ENCODE data around the gene RPE65.
"Not testable (repeated sequence)": the region's sequence is repeated elsewhere in the genome, so short reads cannot be mapped to it uniquely, and the experiment has no call there.

Gene RPE65

GRCh38 chr1:68448365-68448764 is 1.4 kb downstream of the RPE65 start:
- DNase-seq, result no peak

- DNase-seq, result no peak
Measured at GRCh38 chr1:68445709-68446108, 4.0 kb downstream of the RPE65 start.

- no peak for DNase-seq
Measured at GRCh38 chr1:68442822-68443556, 6.8 kb downstream of the RPE65 start.

- DNase-seq, result no peak
Measured at GRCh38 chr1:68442006-68442405, 7.7 kb downstream of the RPE65 start.

GRCh38 chr1:68438310-68438709 is 11.4 kb downstream of the RPE65 start:
- DNase-seq, result no peak

- no peak for DNase-seq
Measured at GRCh38 chr1:68433395-68433794, 16.4 kb downstream of the RPE65 start.

- no peak for DNase-seq
Measured at GRCh38 chr1:68431076-68431475, 18.7 kb downstream of the RPE65 start.

GRCh38 chr1:68429233-68429808 is 20.4 kb downstream of the RPE65 start:
- DNase-seq, result no peak

GRCh38 chr1:68426594-68426993 is 23.2 kb downstream of the RPE65 start:
- no peak for DNase-seq

GRCh38 chr1:68421350-68421749 is 28.4 kb downstream of the RPE65 start:
- DNase-seq, result no peak

- no peak for DNase-seq
Measured at GRCh38 chr1:68409426-68409825, 40.3 kb downstream of the RPE65 start.

GRCh38 chr1:68401506-68401905 is 48.2 kb downstream of the RPE65 start:
- no peak for DNase-seq

- DNase-seq, result not testable (repeated sequence)
Measured at GRCh38 chr1:68395575-68395974, 54.2 kb downstream of the RPE65 start.

GRCh38 chr1:68392474-68392873 is 57.3 kb downstream of the RPE65 start:
- DNase-seq, result not testable (repeated sequence)

GRCh38 chr1:68385798-68386524 is 63.8 kb downstream of the RPE65 start:
- DNase-seq, result not testable (repeated sequence)

- DNase-seq, result no peak
Measured at GRCh38 chr1:68384872-68385411, 64.8 kb downstream of the RPE65 start.

GRCh38 chr1:68384321-68384813 is 65.4 kb downstream of the RPE65 start:
- no peak for DNase-seq

GRCh38 chr1:68383092-68383491 is 66.7 kb downstream of the RPE65 start:
- DNase-seq, result no peak

GRCh38 chr1:68379085-68379478 is 70.7 kb downstream of the RPE65 start:
- DNase-seq, result no peak

Data from activated naive CD4-positive, alpha-beta T cell treated with Interleukin-2 at 50 U/mL for 16 hours (primary cell).